ENCODE data around the gene FARP1.

The FARP1 gene

GRCh38 chr13:98289339-98289945, 146.5 kb downstream of the FARP1 start:
- H3K9ac ChIP-seq (ENCODE audit: low read depth, low read length) = no peak overlapping the region
- no peak overlapping the region for H3K27ac ChIP-seq (ENCODE audit: low read depth, low read length)
- H3K9me3 ChIP-seq (ENCODE audit: insufficient read depth, low read depth, low read length) = no peaks in the 10 kb centered on the region
- no peaks in the 10 kb centered on the region for H3K36me3 ChIP-seq (ENCODE audit: insufficient read depth, low read length)
- peaks cover 23% of the 10 kb centered on the region for H3K4me1 ChIP-seq (ENCODE audit: insufficient read depth, low read length)
- H3K4me3 ChIP-seq (ENCODE audit: low read length) = no peak overlapping the region
- no peaks in the 10 kb centered on the region for H3K27me3 ChIP-seq (ENCODE audit: insufficient read depth, low read length)
- 95% methylated on average over 14 of the region's 14 CpGs for WGBS

- no peak overlapping the region for H3K4me3 ChIP-seq (ENCODE audit: low read length)
- WGBS = 92% methylated on average over 3 of the region's 3 CpGs
- H3K9me3 ChIP-seq (ENCODE audit: insufficient read depth, low read depth, low read length) = no peaks in the 10 kb centered on the region
- no peak overlapping the region for H3K9ac ChIP-seq (ENCODE audit: low read depth, low read length)
- H3K36me3 ChIP-seq (ENCODE audit: insufficient read depth, low read length) = no peaks in the 10 kb centered on the region
- H3K4me1 ChIP-seq (ENCODE audit: insufficient read depth, low read length) = peaks cover 14% of the 10 kb centered on the region
- no peak overlapping the region for H3K27ac ChIP-seq (ENCODE audit: low read depth, low read length)
- H3K27me3 ChIP-seq (ENCODE audit: insufficient read depth, low read length) = no peaks in the 10 kb centered on the region
Observed at GRCh38 chr13:98290261-98290660, 147.4 kb downstream of the FARP1 start.

- Histone ChIP-seq H3K27me3 (ENCODE audit: insufficient read depth, low read length) (no peaks in the 10 kb centered on the region), H3K9ac (ENCODE audit: low read depth, low read length) (no peak overlapping the region), H3K9me3 (ENCODE audit: insufficient read depth, low read depth, low read length) (no peaks in the 10 kb centered on the region), H3K36me3 (ENCODE audit: insufficient read depth, low read length) (no peaks in the 10 kb centered on the region), H3K4me3 (ENCODE audit: low read length) (no peak overlapping the region), H3K4me1 (ENCODE audit: insufficient read depth, low read length) (0 out of 2 replicates have a peak, but pooled peaks cover 4% of the 10 kb centered on the region), H3K27ac (ENCODE audit: low read depth, low read length) (no peak overlapping the region)
- WGBS = 76% methylated on average over 2 of the region's 2 CpGs
Observed at GRCh38 chr13:98291658-98292057, 148.8 kb downstream of the FARP1 start.

GRCh38 chr13:98293103-98293502, 150.2 kb downstream of the FARP1 start:
- H3K9me3 ChIP-seq (ENCODE audit: insufficient read depth, low read depth, low read length) = no peaks in the 10 kb centered on the region
- 0 out of 2 replicates have a peak, but pooled peaks cover 10% of the 10 kb centered on the region for H3K4me1 ChIP-seq (ENCODE audit: insufficient read depth, low read length)
- H3K36me3 ChIP-seq (ENCODE audit: insufficient read depth, low read length) = no peaks in the 10 kb centered on the region
- H3K27me3 ChIP-seq (ENCODE audit: insufficient read depth, low read length) = no peaks in the 10 kb centered on the region
- no peak overlapping the region for H3K27ac ChIP-seq (ENCODE audit: low read depth, low read length)
- H3K4me3 ChIP-seq (ENCODE audit: low read length) = no peak overlapping the region
- WGBS = 83% methylated on average over 2 of the region's 2 CpGs
- H3K9ac ChIP-seq (ENCODE audit: low read depth, low read length) = no peak overlapping the region

GRCh38 chr13:98293570-98294142, 150.8 kb downstream of the FARP1 start:
- Histone ChIP-seq H3K9me3 (ENCODE audit: insufficient read depth, low read depth, low read length) (no peaks in the 10 kb centered on the region), H3K36me3 (ENCODE audit: insufficient read depth, low read length) (no peaks in the 10 kb centered on the region), H3K27me3 (ENCODE audit: insufficient read depth, low read length) (no peaks in the 10 kb centered on the region), H3K9ac (ENCODE audit: low read depth, low read length) (no peak overlapping the region), H3K4me1 (ENCODE audit: insufficient read depth, low read length) (0 out of 2 replicates have a peak, but pooled peaks cover 10% of the 10 kb centered on the region), H3K4me3 (ENCODE audit: low read length) (no peak overlapping the region), H3K27ac (ENCODE audit: low read depth, low read length) (no peak overlapping the region)
- 90% methylated on average over 4 of the region's 4 CpGs for WGBS

GRCh38 chr13:98295371-98295770, 152.5 kb downstream of the FARP1 start:
- Histone ChIP-seq H3K27ac (ENCODE audit: low read depth, low read length) (no peak overlapping the region), H3K36me3 (ENCODE audit: insufficient read depth, low read length) (no peaks in the 10 kb centered on the region), H3K9ac (ENCODE audit: low read depth, low read length) (no peak overlapping the region; the same call in 1 of the 2 replicates), H3K4me3 (ENCODE audit: low read length) (no peak overlapping the region), H3K9me3 (ENCODE audit: insufficient read depth, low read depth, low read length) (no peaks in the 10 kb centered on the region), H3K4me1 (ENCODE audit: insufficient read depth, low read length) (0 out of 2 replicates have a peak, but pooled peaks cover 10% of the 10 kb centered on the region), H3K27me3 (ENCODE audit: insufficient read depth, low read length) (no peaks in the 10 kb centered on the region)
- WGBS = 84% methylated on average over 2 of the region's 2 CpGs

- no peak overlapping the region for H3K9ac ChIP-seq (ENCODE audit: low read depth, low read length)
- no peaks in the 10 kb centered on the region for H3K27me3 ChIP-seq (ENCODE audit: insufficient read depth, low read length)
- WGBS = 88% methylated on average over 5 of the region's 5 CpGs
- no peak overlapping the region for H3K4me3 ChIP-seq (ENCODE audit: low read length)
- no peaks in the 10 kb centered on the region for H3K9me3 ChIP-seq (ENCODE audit: insufficient read depth, low read depth, low read length)
- no peak overlapping the region for H3K27ac ChIP-seq (ENCODE audit: low read depth, low read length)
- peaks cover 17% of the 10 kb centered on the region; the same call in 1 of the 2 replicates for H3K4me1 ChIP-seq (ENCODE audit: insufficient read depth, low read length)
- no peaks in the 10 kb centered on the region for H3K36me3 ChIP-seq (ENCODE audit: insufficient read depth, low read length)
Observed at GRCh38 chr13:98297051-98297450, 154.2 kb downstream of the FARP1 start.

- WGBS = 93% methylated on average over 8 of the region's 9 CpGs
- Histone ChIP-seq H3K4me3 (ENCODE audit: low read length) (no peak overlapping the region), H3K9me3 (ENCODE audit: insufficient read depth, low read depth, low read length) (no peaks in the 10 kb centered on the region), H3K36me3 (ENCODE audit: insufficient read depth, low read length) (no peaks in the 10 kb centered on the region), H3K4me1 (ENCODE audit: insufficient read depth, low read length) (peaks cover 17% of the 10 kb centered on the region; the same call in 1 of the 2 replicates), H3K9ac (ENCODE audit: low read depth, low read length) (no peak overlapping the region), H3K27ac (ENCODE audit: low read depth, low read length) (no peak overlapping the region), H3K27me3 (ENCODE audit: insufficient read depth, low read length) (no peaks in the 10 kb centered on the region)
Observed at GRCh38 chr13:98297745-98298144, 154.9 kb downstream of the FARP1 start.

GRCh38 chr13:98298599-98298998, 155.7 kb downstream of the FARP1 start:
- Histone ChIP-seq H3K27me3 (ENCODE audit: insufficient read depth, low read length) (no peaks in the 10 kb centered on the region), H3K4me1 (ENCODE audit: insufficient read depth, low read length) (peaks cover 14% of the 10 kb centered on the region; the same call in 1 of the 2 replicates), H3K9me3 (ENCODE audit: insufficient read depth, low read depth, low read length) (no peaks in the 10 kb centered on the region), H3K4me3 (ENCODE audit: low read length) (no peak overlapping the region), H3K9ac (ENCODE audit: low read depth, low read length) (no peak overlapping the region), H3K36me3 (ENCODE audit: insufficient read depth, low read length) (no peaks in the 10 kb centered on the region), H3K27ac (ENCODE audit: low read depth, low read length) (no peak overlapping the region)
- WGBS = 60% methylated on average over 3 of the region's 3 CpGs

- Histone ChIP-seq H3K4me1 (ENCODE audit: insufficient read depth, low read length) (peaks cover 14% of the 10 kb centered on the region; the same call in 1 of the 2 replicates), H3K9me3 (ENCODE audit: insufficient read depth, low read depth, low read length) (no peaks in the 10 kb centered on the region), H3K4me3 (ENCODE audit: low read length) (no peak overlapping the region), H3K27ac (ENCODE audit: low read depth, low read length) (no peak overlapping the region), H3K9ac (ENCODE audit: low read depth, low read length) (no peak overlapping the region), H3K36me3 (ENCODE audit: insufficient read depth, low read length) (no peaks in the 10 kb centered on the region), H3K27me3 (ENCODE audit: insufficient read depth, low read length) (no peaks in the 10 kb centered on the region)
- 95% methylated on average over 4 of the region's 6 CpGs for WGBS
Observed at GRCh38 chr13:98299235-98299965, 156.5 kb downstream of the FARP1 start.

- peaks cover 14% of the 10 kb centered on the region; the same call in 1 of the 2 replicates for H3K4me1 ChIP-seq (ENCODE audit: insufficient read depth, low read length)
- 88% methylated on average over 7 of the region's 7 CpGs for WGBS
- H3K9me3 ChIP-seq (ENCODE audit: insufficient read depth, low read depth, low read length) = no peaks in the 10 kb centered on the region
- no peaks in the 10 kb centered on the region for H3K36me3 ChIP-seq (ENCODE audit: insufficient read depth, low read length)
- H3K27ac ChIP-seq (ENCODE audit: low read depth, low read length) = no peak overlapping the region
- no peak overlapping the region for H3K4me3 ChIP-seq (ENCODE audit: low read length)
- H3K9ac ChIP-seq (ENCODE audit: low read depth, low read length) = no peak overlapping the region
- H3K27me3 ChIP-seq (ENCODE audit: insufficient read depth, low read length) = no peaks in the 10 kb centered on the region
Observed at GRCh38 chr13:98299966-98300350, 157.1 kb downstream of the FARP1 start.

Data from HUES64 (cell line).